ENCODE results near the gene VAV2. TPM values are rescaled to one million over a fixed set of nuclear protein-coding genes. Genes with fewer than 3 reads are reported as not detected.

Gene VAV2
- total RNA-seq, 3 donors from 2014 or later = 5.3 to 9.5 (median 8.8) TPM

- TF ChIP-seq, protein P1, sequence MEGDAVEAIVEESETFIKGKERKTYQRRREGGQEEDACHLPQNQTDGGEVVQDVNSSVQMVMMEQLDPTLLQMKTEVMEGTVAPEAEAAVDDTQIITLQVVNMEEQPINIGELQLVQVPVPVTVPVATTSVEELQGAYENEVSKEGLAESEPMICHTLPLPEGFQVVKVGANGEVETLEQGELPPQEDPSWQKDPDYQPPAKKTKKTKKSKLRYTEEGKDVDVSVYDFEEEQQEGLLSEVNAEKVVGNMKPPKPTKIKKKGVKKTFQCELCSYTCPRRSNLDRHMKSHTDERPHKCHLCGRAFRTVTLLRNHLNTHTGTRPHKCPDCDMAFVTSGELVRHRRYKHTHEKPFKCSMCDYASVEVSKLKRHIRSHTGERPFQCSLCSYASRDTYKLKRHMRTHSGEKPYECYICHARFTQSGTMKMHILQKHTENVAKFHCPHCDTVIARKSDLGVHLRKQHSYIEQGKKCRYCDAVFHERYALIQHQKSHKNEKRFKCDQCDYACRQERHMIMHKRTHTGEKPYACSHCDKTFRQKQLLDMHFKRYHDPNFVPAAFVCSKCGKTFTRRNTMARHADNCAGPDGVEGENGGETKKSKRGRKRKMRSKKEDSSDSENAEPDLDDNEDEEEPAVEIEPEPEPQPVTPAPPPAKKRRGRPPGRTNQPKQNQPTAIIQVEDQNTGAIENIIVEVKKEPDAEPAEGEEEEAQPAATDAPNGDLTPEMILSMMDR (IDR thresholded peaks at IDR 0.05) = no peak
- no peak for TF ChIP-seq POLR2AphosphoS5 (IDR thresholded peaks at IDR 0.05)
- Histone ChIP-seq H3K36me3 (no peaks in the 10 kb centered on the region), H3K27ac (no peak overlapping the region), H3K4me3 (no peak overlapping the region), H3K4me1 (no peaks in the 10 kb centered on the region), H3K9me3 (no peaks in the 10 kb centered on the region), H3K27me3 (no peaks in the 10 kb centered on the region)
- DNase-seq (ENCODE audit: low spot score in 2 of 2) = no peak
- intact Hi-C loops (cut with DNase I; ENCODE audit: low total_unique reads) = no loop called here
Observed at GRCh38 chr9:133853331-133853730, 138.8 kb downstream of the VAV2 start.

- no peak overlapping the region for H3K4me3 ChIP-seq
- no peak for DNase-seq (ENCODE audit: low spot score in 2 of 2)
- H3K9me3 ChIP-seq = no peaks in the 10 kb centered on the region
- TF ChIP-seq, protein P1 (IDR thresholded peaks at IDR 0.05) = no peak
- TF ChIP-seq POLR2AphosphoS5 (IDR thresholded peaks at IDR 0.05) (no peak), POLR2A (IDR thresholded peaks at IDR 0.05) (no peak)
- H3K27me3 ChIP-seq = no peaks in the 10 kb centered on the region
- H3K27ac ChIP-seq = no peak overlapping the region
- intact Hi-C loops (cut with DNase I; ENCODE audit: low total_unique reads) = no loop called here
- H3K4me1 ChIP-seq = no peaks in the 10 kb centered on the region
- no peaks in the 10 kb centered on the region for H3K36me3 ChIP-seq
Observed at GRCh38 chr9:133852431-133852830, 139.7 kb downstream of the VAV2 start.

GRCh38 chr9:133851693-133852092 is 140.4 kb downstream of the VAV2 start:
- Histone ChIP-seq H3K27ac (no peak overlapping the region), H3K36me3 (no peaks in the 10 kb centered on the region), H3K4me1 (no peaks in the 10 kb centered on the region), H3K27me3 (no peaks in the 10 kb centered on the region), H3K9me3 (no peaks in the 10 kb centered on the region), H3K4me3 (no peak overlapping the region)
- TF ChIP-seq POLR2AphosphoS5 (IDR thresholded peaks at IDR 0.05) (no peak), POLR2A (IDR thresholded peaks at IDR 0.05) (no peak)
- TF ChIP-seq, protein P1 (IDR thresholded peaks at IDR 0.05) = no peak
- intact Hi-C loops (cut with DNase I; ENCODE audit: low total_unique reads) = no loop called here
- DNase-seq (ENCODE audit: low spot score in 2 of 2) = no peak

DNA sequence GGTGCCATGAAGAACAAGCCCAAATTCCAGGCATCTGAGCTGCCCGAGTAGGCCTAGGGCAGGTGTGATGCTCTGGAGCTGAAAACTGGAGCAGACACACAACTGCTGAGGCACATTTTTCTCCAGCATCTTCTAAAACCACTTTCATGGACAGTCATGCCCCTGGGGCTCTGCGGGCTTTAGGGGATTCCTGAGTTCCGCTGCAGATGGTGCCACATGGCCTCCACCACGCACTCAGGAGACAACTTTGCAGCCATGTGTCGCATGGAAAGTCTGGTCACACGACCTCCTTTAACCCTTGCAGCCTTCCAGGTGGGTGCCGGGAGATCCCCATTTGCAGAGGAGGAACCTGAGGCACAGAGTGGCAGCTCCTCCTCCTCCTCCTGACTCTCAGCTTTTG is 141.2 kb downstream of the VAV2 start:
- intact Hi-C loops (cut with DNase I; ENCODE audit: low total_unique reads) = no loop called here

GRCh38 chr9:133850161-133850560 is 142.0 kb downstream of the VAV2 start:
- DNase-seq (ENCODE audit: low spot score in 2 of 2) = no peak
- Histone ChIP-seq H3K27me3 (no peaks in the 10 kb centered on the region), H3K27ac (no peak overlapping the region), H3K9me3 (no peaks in the 10 kb centered on the region), H3K4me1 (no peaks in the 10 kb centered on the region), H3K4me3 (no peak overlapping the region), H3K36me3 (no peaks in the 10 kb centered on the region)
- intact Hi-C loops (cut with DNase I; ENCODE audit: low total_unique reads) = no loop called here
- TF ChIP-seq, protein P1 (IDR thresholded peaks at IDR 0.05) = no peak
- TF ChIP-seq POLR2A (IDR thresholded peaks at IDR 0.05) (no peak), POLR2AphosphoS5 (IDR thresholded peaks at IDR 0.05) (no peak)

More for the DNA sequence above, 141.2 kb downstream of the VAV2 start:
- Histone ChIP-seq H3K4me3 (no peak overlapping the region), H3K27me3 (no peaks in the 10 kb centered on the region), H3K9me3 (no peaks in the 10 kb centered on the region), H3K36me3 (no peaks in the 10 kb centered on the region), H3K4me1 (no peaks in the 10 kb centered on the region), H3K27ac (no peak overlapping the region)
- DNase-seq (ENCODE audit: low spot score in 2 of 2) = no peak
- TF ChIP-seq, protein P1 (IDR thresholded peaks at IDR 0.05) = no peak
- TF ChIP-seq POLR2AphosphoS5 (IDR thresholded peaks at IDR 0.05) (no peak), POLR2A (IDR thresholded peaks at IDR 0.05) (no peak)

All from breast epithelium (tissue), 4 donors.